Activated naive CD4-positive, alpha-beta T cell treated with anti-CD3 and anti-CD28 coated beads for 36 hours (primary cell): ENCODE measurements around the gene THUMPD3. TPM values are rescaled to one million over a fixed set of nuclear protein-coding genes. Genes with fewer than 3 reads are reported as not detected.
A peak's percentile ranks its signal among the peaks of the same experiment; 100 is the strongest.

Experiments
- CTCF ChIA-PET: fragments of 350-600 bp; sonication (Branson Sonifier 250); formaldehyde crosslinking; loops from one replicate; lab custom pipeline; 2021; ENCODE audit warnings: antibody characterized with exemption; lab: Charles Lee
- DNase-seq: peaks from one replicate; pipeline ENCODE4 v3.0.0-alpha.2; 2020
- H3K27ac Mint-ChIP-seq: one replicate; pipeline ENCODE4 v1.8.0; 2021; ENCODE audit warnings: mild to moderate bottlenecking, mixed read lengths
- H3K27me3 Mint-ChIP-seq: one replicate; pipeline ENCODE4 v1.8.0; 2021; ENCODE audit warnings: low read depth, mixed read lengths
- H3K36me3 Mint-ChIP-seq: one replicate; pipeline ENCODE4 v1.8.0; 2021; ENCODE audit warnings: low read depth, mixed read lengths
- H3K4me1 Mint-ChIP-seq: one replicate; pipeline ENCODE4 v1.8.0; 2021; ENCODE audit warnings: low read depth, mixed read lengths
- H3K4me3 Mint-ChIP-seq: one replicate; pipeline ENCODE4 v1.8.0; 2021; ENCODE audit warnings: mild to moderate bottlenecking, moderate library complexity, mixed read lengths
- H3K9me3 Mint-ChIP-seq: one replicate; pipeline ENCODE4 v1.8.0; 2021; ENCODE audit warnings: mixed read lengths
- intact Hi-C: fragments of 100-400 bp; cut with micrococcal nuclease; formaldehyde crosslinking; loops from one replicate; pipeline ENCODE4 v1.15.1; 2023
- total RNA-seq, 2 experiments: library from RNA; stranded (reverse); gene quantifications; one replicate each; pipeline ENCODE4 v1.2.3, GENCODE V29; 2021

The THUMPD3 gene, protein sequence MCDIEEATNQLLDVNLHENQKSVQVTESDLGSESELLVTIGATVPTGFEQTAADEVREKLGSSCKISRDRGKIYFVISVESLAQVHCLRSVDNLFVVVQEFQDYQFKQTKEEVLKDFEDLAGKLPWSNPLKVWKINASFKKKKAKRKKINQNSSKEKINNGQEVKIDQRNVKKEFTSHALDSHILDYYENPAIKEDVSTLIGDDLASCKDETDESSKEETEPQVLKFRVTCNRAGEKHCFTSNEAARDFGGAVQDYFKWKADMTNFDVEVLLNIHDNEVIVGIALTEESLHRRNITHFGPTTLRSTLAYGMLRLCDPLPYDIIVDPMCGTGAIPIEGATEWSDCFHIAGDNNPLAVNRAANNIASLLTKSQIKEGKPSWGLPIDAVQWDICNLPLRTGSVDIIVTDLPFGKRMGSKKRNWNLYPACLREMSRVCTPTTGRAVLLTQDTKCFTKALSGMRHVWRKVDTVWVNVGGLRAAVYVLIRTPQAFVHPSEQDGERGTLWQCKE
- 10 to 100 TPM; 46.0 to 48.9 TPM for total RNA-seq

DNA sequence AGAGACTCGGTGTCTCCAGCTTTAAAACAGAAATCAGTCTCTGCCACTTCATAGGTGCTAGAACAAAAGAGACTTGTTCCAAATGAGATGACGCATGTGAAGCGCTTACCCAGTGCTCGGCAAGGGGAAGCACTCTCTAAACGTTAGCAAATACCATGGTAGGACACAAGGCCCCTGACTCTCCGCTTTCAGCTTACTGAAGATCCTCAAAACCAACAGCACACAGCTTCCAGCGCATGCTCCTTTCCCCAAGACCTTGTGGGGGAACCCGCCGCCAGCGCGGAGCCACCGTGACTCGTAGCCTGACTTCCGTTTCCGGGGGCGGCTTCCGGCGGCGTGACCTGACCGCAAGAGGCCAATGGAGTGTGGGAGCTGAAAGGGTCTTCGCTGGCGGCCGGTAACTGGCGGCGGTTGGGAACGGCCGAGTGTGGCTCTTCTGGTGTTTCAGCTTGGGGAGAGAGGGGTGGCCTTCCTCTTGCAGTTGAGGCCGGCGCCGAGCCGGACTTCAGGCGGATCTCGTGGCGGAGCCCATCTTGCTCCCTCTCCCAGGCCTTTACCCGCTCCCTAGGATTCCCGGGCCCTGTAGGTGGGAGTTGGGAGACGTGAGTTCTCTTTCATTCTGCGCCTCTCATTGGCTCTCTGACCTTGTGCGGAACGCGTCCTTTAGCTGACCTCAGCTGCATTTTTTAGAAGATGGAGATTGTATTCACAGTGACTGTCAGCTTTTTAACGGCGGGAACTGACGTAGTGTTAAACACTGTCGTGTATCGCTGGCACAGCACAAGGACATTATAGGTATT, at the start of gene THUMPD3:
Gene THUMPD3 (plus strand): TSS at position 324 of the 800 bp plus-strand sequence. CDS start 2,015 bp downstream, outside the sequence.
- Mint-ChIP-seq H3K4me3 (peak within 1 kb of the TSS; percentile 98), H3K36me3 (peaks cover 15% of the 10 kb centered on the region), H3K9me3 (no peaks in the 10 kb centered on the region), H3K27me3 (no peaks in the 10 kb centered on the region), H3K4me1 (peaks cover 26% of the 10 kb centered on the region), H3K27ac (peak within 1 kb of the TSS; percentile 99)
- peak; percentile 95 for DNase-seq
- intact Hi-C loops: loop anchor here (1.0 to 2.0 kb wide), 6 partner anchors 9 to 430 kb away; partner anchors contain the start of genes ARPC4, BRPF1, MTMR14 and TADA3
- CTCF ChIA-PET: interaction anchor here (0.8 to 2.8 kb wide), 6 partner anchors 10 to 141 kb away, joined by 3 to 17 read pairs (median 4); no protein-coding TSS in a partner anchor

DNA sequence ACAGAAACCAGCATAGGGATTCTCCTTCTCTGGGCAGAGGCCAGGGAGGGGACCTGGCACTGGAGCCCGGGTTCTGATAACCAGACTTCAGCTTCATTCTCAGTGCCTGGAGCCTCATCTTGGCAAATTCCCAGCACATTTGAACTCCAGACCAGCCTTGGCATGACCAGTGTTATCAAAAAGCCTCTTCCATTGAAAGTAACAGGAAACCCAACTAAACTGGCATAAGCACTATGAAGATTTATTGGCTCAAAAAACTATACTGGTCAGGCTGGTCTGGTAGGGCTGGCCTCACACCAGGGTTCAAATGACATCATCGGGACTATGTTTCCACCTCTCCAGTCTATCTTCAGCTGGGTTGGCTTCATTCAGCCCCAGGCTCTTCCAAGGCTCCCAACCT, 48.1 kb upstream of the THUMPD3 start:
- H3K4me3 Mint-ChIP-seq: no peak overlapping the region
- DNase-seq: no peak
- H3K4me1 Mint-ChIP-seq: no peaks in the 10 kb centered on the region
- H3K27ac Mint-ChIP-seq: no peak overlapping the region
- intact Hi-C loops: no loop called here
- H3K36me3 Mint-ChIP-seq: no peaks in the 10 kb centered on the region
- CTCF ChIA-PET: no interaction called here
- no peaks in the 10 kb centered on the region for H3K27me3 Mint-ChIP-seq
- no peaks in the 10 kb centered on the region for H3K9me3 Mint-ChIP-seq

DNA sequence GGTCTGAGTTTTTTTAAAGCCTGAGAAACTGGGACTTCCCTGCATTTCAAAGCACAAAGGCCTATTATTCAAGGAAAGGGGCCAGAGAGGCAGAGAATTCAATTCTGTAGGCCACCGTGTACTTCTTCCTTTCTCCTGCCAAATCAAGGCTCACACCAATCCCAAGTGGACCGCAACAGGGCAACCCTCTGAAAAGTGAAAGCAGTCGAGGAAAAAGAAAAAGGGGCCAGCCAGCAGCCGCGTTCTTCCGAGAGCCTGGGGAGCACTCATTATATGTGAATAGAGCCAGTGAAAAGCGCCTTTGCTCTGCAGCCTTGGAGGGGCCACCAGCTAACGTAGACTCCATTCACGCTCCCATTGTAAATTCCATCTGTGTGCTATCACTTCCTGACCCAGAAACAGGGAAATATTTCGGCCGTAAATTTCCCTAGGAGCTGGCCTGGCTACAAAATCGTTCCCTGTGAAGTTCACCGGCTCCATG, 45.9 kb upstream of the THUMPD3 start:
- Mint-ChIP-seq H3K4me1 (no peaks in the 10 kb centered on the region), H3K27me3 (no peaks in the 10 kb centered on the region), H3K9me3 (no peaks in the 10 kb centered on the region), H3K4me3 (no peak overlapping the region), H3K27ac (no peak overlapping the region), H3K36me3 (no peaks in the 10 kb centered on the region)
- DNase-seq: no peak
- CTCF ChIA-PET: no interaction called here
- intact Hi-C loops: no loop called here

DNA sequence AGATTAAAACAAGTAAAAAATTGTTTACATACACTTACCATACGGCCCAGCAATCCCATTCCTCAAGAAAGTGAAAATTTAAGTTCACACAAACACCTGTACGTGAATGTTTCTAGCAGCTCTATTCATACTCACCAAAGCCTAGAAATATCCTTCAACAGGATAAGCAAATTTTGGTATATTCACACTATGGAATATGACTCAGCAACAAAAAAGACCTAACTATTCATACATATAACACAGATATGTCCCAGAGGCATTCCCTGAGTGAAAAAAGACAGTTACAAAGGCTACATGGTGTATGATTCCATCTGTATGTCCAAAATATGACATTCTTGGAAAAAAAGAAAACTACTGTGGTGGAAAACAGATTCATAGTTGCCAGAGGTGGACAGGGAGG, 40.1 kb upstream of the THUMPD3 start:
- H3K4me3 Mint-ChIP-seq: no peak overlapping the region
- no peaks in the 10 kb centered on the region for H3K27me3 Mint-ChIP-seq
- no peak overlapping the region for H3K27ac Mint-ChIP-seq
- H3K4me1 Mint-ChIP-seq: no peaks in the 10 kb centered on the region
- intact Hi-C loops: no loop called here
- no peaks in the 10 kb centered on the region for H3K36me3 Mint-ChIP-seq
- H3K9me3 Mint-ChIP-seq: no peaks in the 10 kb centered on the region
- CTCF ChIA-PET: no interaction called here
- DNase-seq: no peak

DNA sequence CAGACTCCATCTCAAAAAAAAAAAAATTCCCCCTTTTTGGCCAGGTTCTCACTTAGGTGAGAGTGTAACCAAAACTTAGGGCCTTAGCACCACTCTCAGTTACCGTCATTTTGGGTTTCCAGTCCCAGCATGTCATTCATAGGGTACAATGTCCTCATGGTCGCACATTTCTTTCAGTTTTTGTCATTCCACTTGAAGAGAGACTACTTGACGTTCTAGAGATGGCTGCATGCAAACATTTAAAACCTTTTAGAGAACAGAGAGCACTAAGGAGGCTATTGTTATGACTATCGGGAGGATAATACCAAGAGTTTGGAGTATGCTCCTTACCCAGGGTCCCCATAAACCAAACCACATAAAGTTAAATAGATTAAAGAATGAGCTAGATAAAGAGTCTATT, 37.9 kb upstream of the THUMPD3 start:
- Mint-ChIP-seq H3K4me3 (no peak overlapping the region), H3K9me3 (no peaks in the 10 kb centered on the region), H3K27ac (no peak overlapping the region), H3K4me1 (no peaks in the 10 kb centered on the region), H3K27me3 (no peaks in the 10 kb centered on the region), H3K36me3 (no peaks in the 10 kb centered on the region)
- intact Hi-C loops: no loop called here
- no peak for DNase-seq
- CTCF ChIA-PET: interaction anchor here (0.6 kb wide), 1 partner anchor 366 kb away, joined by 3 read pairs; no protein-coding TSS in a partner anchor

DNA sequence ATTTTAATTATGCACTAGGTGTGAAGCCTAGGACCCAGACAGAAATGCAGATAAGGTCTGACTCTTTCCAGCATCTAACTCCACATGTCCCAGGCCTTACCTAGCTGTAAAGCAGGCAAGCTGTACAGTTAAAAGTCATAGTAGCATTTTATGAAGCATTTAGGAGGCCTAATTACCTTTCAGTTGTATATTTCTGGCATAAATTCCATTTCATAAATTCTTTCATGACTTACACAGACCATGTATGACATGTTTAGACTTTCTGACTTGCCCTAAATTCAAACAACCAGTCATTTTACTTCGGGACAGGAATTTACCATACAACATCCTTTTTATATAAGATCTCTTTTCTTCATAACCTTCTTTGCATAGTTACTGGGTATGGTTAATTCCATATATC, 35.3 kb upstream of the THUMPD3 start:
- Mint-ChIP-seq H3K27me3 (no peaks in the 10 kb centered on the region), H3K4me3 (no peak overlapping the region), H3K4me1 (no peaks in the 10 kb centered on the region), H3K36me3 (no peaks in the 10 kb centered on the region), H3K27ac (no peak overlapping the region), H3K9me3 (no peaks in the 10 kb centered on the region)
- CTCF ChIA-PET: no interaction called here
- no peak for DNase-seq
- intact Hi-C loops: no loop called here

DNA sequence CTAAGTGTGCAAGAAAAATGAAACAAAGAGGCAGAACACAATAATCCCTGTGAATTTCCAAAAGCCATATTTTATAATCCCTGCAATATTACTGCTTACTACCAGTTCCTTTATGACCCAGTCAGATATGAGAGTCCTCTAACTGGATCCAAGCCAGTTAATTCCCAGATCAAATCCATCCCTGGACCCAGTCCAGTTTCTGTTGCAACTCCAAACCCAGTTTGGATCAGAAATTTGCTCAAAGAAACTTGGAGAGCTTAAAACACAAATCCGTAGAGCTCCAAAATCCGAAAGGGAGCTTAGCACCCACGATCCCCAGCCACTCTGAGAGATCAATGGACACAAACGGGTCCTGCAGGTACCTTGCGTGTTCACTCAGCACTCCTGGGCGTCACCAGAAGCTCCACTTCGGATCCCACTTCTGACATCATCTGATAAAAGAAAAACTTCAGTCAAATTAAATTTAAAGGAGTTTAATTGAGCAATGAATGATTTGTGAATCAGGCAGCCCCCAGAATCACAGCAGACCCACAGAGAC, 32.6 kb upstream of the THUMPD3 start:
- Mint-ChIP-seq H3K4me3 (no peak overlapping the region), H3K4me1 (no peaks in the 10 kb centered on the region), H3K9me3 (no peaks in the 10 kb centered on the region), H3K36me3 (no peaks in the 10 kb centered on the region), H3K27me3 (no peaks in the 10 kb centered on the region), H3K27ac (no peak overlapping the region)
- DNase-seq: no peak
- intact Hi-C loops: no loop called here
- CTCF ChIA-PET: interaction anchor here (0.8 kb wide), 1 partner anchor 36 kb away, joined by 3 read pairs; no protein-coding TSS in a partner anchor

DNA sequence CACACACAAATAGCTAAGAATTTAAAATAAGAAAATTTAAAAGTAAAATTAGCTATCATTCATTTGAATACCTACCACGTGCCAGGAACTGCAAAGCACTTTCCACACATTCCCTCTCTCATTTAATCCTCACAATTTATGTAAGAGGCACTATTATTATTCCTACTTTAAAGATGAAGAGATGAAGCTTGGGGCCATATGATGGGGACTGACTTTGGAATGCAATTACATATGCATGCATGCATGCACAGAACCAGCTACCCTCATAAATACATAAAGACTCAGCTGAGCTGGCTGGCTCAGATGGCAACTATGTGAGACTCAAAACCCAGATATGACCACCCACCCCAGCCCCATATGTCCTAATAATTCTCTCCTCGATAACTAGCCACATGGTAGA, 31.7 kb upstream of the THUMPD3 start:
- CTCF ChIA-PET: interaction anchor here (0.6 kb wide), 1 partner anchor 14 kb away, joined by 4 read pairs; no protein-coding TSS in a partner anchor
- DNase-seq: no peak
- H3K36me3 Mint-ChIP-seq: no peaks in the 10 kb centered on the region
- intact Hi-C loops: no loop called here
- H3K4me1 Mint-ChIP-seq: no peaks in the 10 kb centered on the region
- H3K27me3 Mint-ChIP-seq: no peaks in the 10 kb centered on the region
- no peak overlapping the region for H3K4me3 Mint-ChIP-seq
- no peak overlapping the region for H3K27ac Mint-ChIP-seq
- no peaks in the 10 kb centered on the region for H3K9me3 Mint-ChIP-seq

DNA sequence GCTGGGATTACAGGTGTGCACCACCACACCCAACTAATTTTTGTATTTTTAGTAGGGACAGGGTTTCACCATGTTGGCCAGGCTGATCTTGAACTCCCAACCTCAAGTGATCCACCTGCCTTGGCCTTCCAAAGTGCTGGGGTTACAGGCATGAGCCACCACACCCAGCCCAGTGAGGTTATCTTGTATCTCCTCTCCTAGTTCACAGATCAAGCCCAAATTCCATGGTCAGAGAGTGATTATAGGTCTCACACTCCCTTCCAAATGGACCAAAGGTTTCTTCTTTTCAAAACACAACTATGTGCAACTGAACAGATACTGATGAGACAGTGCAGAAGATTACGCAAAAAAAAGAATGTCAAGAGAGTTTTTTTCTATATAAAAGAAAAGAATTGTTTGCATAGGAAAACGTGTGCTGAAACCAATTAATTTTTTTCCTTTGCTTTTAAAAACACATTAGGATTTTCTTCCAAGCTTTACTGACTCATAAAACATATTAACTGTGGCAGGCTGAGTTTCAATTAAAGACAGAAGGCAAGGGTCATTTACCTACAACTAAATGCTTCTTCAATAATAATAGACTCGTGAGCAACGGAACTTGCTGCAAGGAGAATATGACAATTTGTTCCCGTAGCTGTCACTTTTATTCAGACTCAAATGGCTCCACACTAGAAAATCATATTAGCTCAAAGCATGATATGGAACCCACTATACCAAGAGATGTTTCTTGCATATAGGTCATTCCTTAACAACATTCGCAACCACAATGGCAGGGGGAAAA, 30.4 kb upstream of the THUMPD3 start:
- H3K9me3 Mint-ChIP-seq: no peaks in the 10 kb centered on the region
- no peaks in the 10 kb centered on the region for H3K4me1 Mint-ChIP-seq
- no peaks in the 10 kb centered on the region for H3K36me3 Mint-ChIP-seq
- H3K4me3 Mint-ChIP-seq: no peak overlapping the region
- no peak for DNase-seq
- H3K27ac Mint-ChIP-seq: no peak overlapping the region
- CTCF ChIA-PET: no interaction called here
- intact Hi-C loops: no loop called here
- no peaks in the 10 kb centered on the region for H3K27me3 Mint-ChIP-seq

DNA sequence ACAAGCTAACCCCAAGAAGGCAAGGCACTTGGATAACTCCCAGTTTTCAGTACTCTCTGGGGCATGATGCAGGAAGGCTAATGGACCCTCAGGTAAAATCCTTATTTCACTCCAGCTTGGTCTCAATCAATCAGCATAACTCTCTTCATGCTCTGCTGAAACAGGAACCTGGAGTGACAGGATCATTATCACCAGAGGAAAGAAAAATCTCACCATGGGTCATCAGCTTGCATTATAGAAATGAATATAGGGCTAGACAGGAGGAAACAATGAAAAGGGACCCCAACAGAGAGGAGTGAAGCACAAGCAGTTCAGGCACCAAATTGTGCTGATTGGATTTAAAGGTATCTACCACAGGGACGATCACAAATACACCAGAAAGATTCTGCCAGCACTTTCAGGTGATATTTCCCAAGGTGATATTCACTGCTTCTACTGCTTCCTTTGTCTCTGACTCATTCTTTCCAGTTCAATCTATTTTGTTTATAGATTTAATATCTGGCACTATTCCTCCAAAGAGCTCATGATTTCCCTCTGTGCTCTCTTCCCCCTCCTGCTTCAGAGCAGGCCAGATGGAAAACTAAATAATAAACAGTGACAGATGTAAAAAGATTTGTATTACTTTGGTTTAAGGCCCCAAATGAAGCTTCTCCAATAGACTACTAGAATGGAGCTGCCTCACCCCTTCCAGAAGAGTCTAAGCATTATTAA, 22.9 kb upstream of the THUMPD3 start:
- Mint-ChIP-seq H3K4me3 (no peak overlapping the region), H3K27ac (no peak overlapping the region), H3K27me3 (no peaks in the 10 kb centered on the region), H3K9me3 (no peaks in the 10 kb centered on the region), H3K4me1 (no peaks in the 10 kb centered on the region), H3K36me3 (no peaks in the 10 kb centered on the region)
- intact Hi-C loops: no loop called here
- CTCF ChIA-PET: interaction anchor here (1.2 kb wide), 1 partner anchor 14 kb away, joined by 3 read pairs; no protein-coding TSS in a partner anchor
- no peak for DNase-seq

DNA sequence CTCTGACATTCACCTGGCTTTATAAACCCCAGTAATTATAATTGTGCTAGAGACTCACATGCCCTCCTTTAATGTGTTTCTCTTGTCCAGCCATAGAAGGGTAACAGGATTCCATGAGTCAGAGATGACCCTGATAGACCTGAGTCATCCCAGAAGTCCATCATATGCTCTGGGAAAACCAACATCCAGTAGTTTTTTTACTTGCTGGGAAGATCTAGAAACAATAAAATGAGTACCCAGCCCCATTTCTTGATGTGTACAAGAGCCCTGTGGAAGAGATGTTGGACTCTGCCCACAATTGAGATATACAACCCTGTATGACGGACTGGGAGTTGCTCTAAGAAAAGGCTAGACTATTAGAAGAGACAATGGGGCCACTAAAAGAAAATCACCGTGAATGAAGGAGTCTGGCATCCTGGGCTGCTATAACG, 22.4 kb upstream of the THUMPD3 start:
- CTCF ChIA-PET: no interaction called here
- H3K27ac Mint-ChIP-seq: no peak overlapping the region
- H3K4me1 Mint-ChIP-seq: no peaks in the 10 kb centered on the region
- H3K27me3 Mint-ChIP-seq: no peaks in the 10 kb centered on the region
- H3K9me3 Mint-ChIP-seq: no peaks in the 10 kb centered on the region
- intact Hi-C loops: no loop called here
- DNase-seq: no peak
- H3K36me3 Mint-ChIP-seq: no peaks in the 10 kb centered on the region
- H3K4me3 Mint-ChIP-seq: no peak overlapping the region
